BJ (cell line): ENCODE results near the gene ACAP1. TPM values are rescaled to one million over a fixed set of nuclear protein-coding genes. Genes with fewer than 3 reads are reported as not detected.

ENCODE experiments used
- CTCF ChIA-PET: fragments of 350-600 bp; formaldehyde crosslinking; extraction: SDS; loops from one replicate; lab custom pipeline; 2021; ENCODE audit warnings: antibody characterized with exemption, inconsistent platforms; lab: Yijun Ruan, JAX
- POLR2A ChIA-PET: fragments of 300-600 bp; sonication (Branson Sonifier 250); formaldehyde crosslinking; extraction: SDS; loops from one replicate; lab custom pipeline; 2021; ENCODE audit warnings: antibody characterized with exemption; lab: Charles Lee
- DNase-seq: peaks from one replicate; pipeline ENCODE4 v3.0.0-alpha.2; 2011; ENCODE audit warnings: low read depth
- H3K27me3 ChIP-seq: 2 replicates; pipeline ENCODE4 v1.6.0; 2011; ENCODE audit warnings: low read length; ENCODE audit not compliant: control insufficient read depth, insufficient read depth
- H3K36me3 ChIP-seq: 2 replicates; pipeline ENCODE4 v1.5.1; 2011; ENCODE audit warnings: low read length; ENCODE audit not compliant: control insufficient read depth, insufficient read depth
- H3K4me3 ChIP-seq: 2 replicates; pipeline ENCODE4 v1.5.1; 2011; ENCODE audit warnings: low read depth, mild to moderate bottlenecking, control low read depth, low read length
- CTCF ChIP-seq: IDR thresholded peaks from 2 replicates; pipeline ENCODE4 v1.5.1; 2011; ENCODE audit warnings: low read depth, mild to moderate bottlenecking, control low read depth, inconsistent platforms, low read length, moderate library complexity; ENCODE audit not compliant: insufficient read depth
- polyA plus RNA-seq: library from polyadenylated mRNA; depleted of rRNA; stranded (reverse); fragments of >200 nt; gene quantifications from 2 replicates; pipeline ENCODE4 v1.2.3, GENCODE V29; 2011

Gene ACAP1
- polyA plus RNA-seq, 1 experiment, result 1.7 TPM

GRCh38 chr17:7340179-7340578 is 3.9 kb downstream of the ACAP1 start:
- no peak for TF ChIP-seq CTCF
- ChIA-PET CTCF (interaction anchor here (0.6 to 1.2 kb wide), 2 partner anchors 25 to 26 kb away, joined by 3 to 4 read pairs; partner anchors contain the start of gene GPS2), POLR2A (no interaction called here)
- Histone ChIP-seq H3K4me3 (no peak overlapping the region), H3K27me3 (peaks cover 7% of the 10 kb centered on the region), H3K36me3 (no peaks in the 10 kb centered on the region)
- no peak for DNase-seq

- Histone ChIP-seq H3K4me3 (no peak overlapping the region), H3K27me3 (peaks cover 7% of the 10 kb centered on the region), H3K36me3 (no peaks in the 10 kb centered on the region)
- DNase-seq, result no peak
- no peak for TF ChIP-seq CTCF
- CTCF ChIA-PET, result no interaction called here
- POLR2A ChIA-PET, result no interaction called here
Observed at GRCh38 chr17:7341842-7342241, 5.5 kb downstream of the ACAP1 start.

- no peak for TF ChIP-seq CTCF
- CTCF ChIA-PET, result interaction anchor here (1.0 to 2.8 kb wide), 3 partner anchors 13 to 291 kb away, joined by 3 to 11 read pairs (median 10); no protein-coding TSS in a partner anchor
- Histone ChIP-seq H3K36me3 (no peaks in the 10 kb centered on the region), H3K4me3 (no peak overlapping the region), H3K27me3 (peaks cover 7% of the 10 kb centered on the region)
- POLR2A ChIA-PET, result no interaction called here
- no peak for DNase-seq
Observed at GRCh38 chr17:7343250-7343649, 6.9 kb downstream of the ACAP1 start.

- Histone ChIP-seq H3K4me3 (no peak overlapping the region), H3K27me3 (peaks cover 4% of the 10 kb centered on the region; the same call in 1 of the 2 replicates), H3K36me3 (no peaks in the 10 kb centered on the region)
- no peak for TF ChIP-seq CTCF
- POLR2A ChIA-PET, result no interaction called here
- CTCF ChIA-PET, result interaction anchor here (0.9 to 2.4 kb wide), 2 partner anchors 17 to 23 kb away, joined by 3 to 6 read pairs; partner anchors contain the start of gene NEURL4
- no peak for DNase-seq
Observed at GRCh38 chr17:7346761-7347614, 10.7 kb downstream of the ACAP1 start.
